ENCODE data around the gene TDRD12.

DNA sequence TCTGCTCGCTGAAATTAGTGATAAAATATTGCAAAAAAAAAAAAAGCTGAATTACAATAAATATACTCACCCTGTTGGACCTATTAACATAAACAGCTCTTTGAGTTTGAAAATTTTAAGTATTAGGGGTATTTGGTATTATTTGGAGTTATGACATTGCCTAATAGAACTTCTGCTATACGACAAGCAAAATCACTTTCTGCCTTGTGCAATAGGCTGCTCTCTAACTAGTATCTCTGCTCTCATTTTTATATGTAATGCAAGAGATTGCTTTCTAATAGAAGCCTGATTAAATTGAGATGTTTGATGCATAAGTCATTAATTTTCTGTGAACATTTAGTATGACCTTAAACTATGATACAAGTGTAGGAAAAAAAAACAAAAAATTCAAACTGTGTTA lies 38.6 kb upstream of the TDRD12 start:
- no peak for TF ChIP-seq EP300 (IDR thresholded peaks at IDR 0.05)
- no peak for TF ChIP-seq CTCF (IDR thresholded peaks at IDR 0.05)
- TF ChIP-seq POLR2A (IDR thresholded peaks at IDR 0.05) = no peak

Data from sigmoid colon (tissue), 4 donors.